GM12891 (cell line): ENCODE measurements around the gene CCR5. TPM values are rescaled to one million over a fixed set of nuclear protein-coding genes. Genes with fewer than 3 reads are reported as not detected.
A peak's percentile ranks its signal among the peaks of the same experiment; 100 is the strongest.
"Not testable (repeated sequence)": the region's sequence is repeated elsewhere in the genome, so short reads cannot be mapped to it uniquely, and the experiment has no call there.

Experiments
- DNase-seq: peaks from one replicate; pipeline ENCODE4 v3.0.0; 2011; ENCODE audit warnings: low spot score; ENCODE audit not compliant: insufficient read length
- FAIRE-seq: peaks from 2 replicates; lab custom pipeline; 2011; peaks lifted over from hg19 to GRCh38; lab: Jason Lieb, UNC
- PAX5 ChIP-seq: IDR thresholded peaks from 2 replicates; pipeline ENCODE4 v1.6.1; 2011; ENCODE audit warnings: low read length, moderate library complexity, mild to moderate bottlenecking; ENCODE audit not compliant: insufficient read depth, severe bottlenecking
- POLR2A ChIP-seq: IDR thresholded peaks from 2 replicates; pipeline ENCODE4 v1.6.1; 2011; ENCODE audit warnings: low read depth, low read length, control low read depth
- POLR2AphosphoS5 ChIP-seq: IDR thresholded peaks from 2 replicates; pipeline ENCODE4 v1.6.1; 2011; ENCODE audit warnings: low read depth, low read length, control low read depth
- POU2F2 ChIP-seq: IDR thresholded peaks from 2 replicates; pipeline ENCODE4 v1.6.1; 2011; ENCODE audit warnings: low read depth, mild to moderate bottlenecking, control low read depth, low read length, moderate library complexity
- SPI1 ChIP-seq: IDR thresholded peaks from 2 replicates; pipeline ENCODE4 v1.6.1; 2011; ENCODE audit warnings: low read depth, low read length, control low read depth
- TAF1 ChIP-seq: IDR thresholded peaks from 2 replicates; pipeline ENCODE4 v1.6.1; 2011; ENCODE audit warnings: low read depth, low read length, control low read depth
- polyA plus RNA-seq: library from polyadenylated mRNA; unstranded; fragments of >200 nt; gene quantifications from one replicate; pipeline ENCODE4 v1.2.1, GENCODE V29; 2012; ENCODE audit warnings: low read depth, missing spikeins, inconsistent platforms; ENCODE audit not compliant: missing spikeins

The CCR5 gene
- 0.08 TPM for polyA plus RNA-seq

DNA sequence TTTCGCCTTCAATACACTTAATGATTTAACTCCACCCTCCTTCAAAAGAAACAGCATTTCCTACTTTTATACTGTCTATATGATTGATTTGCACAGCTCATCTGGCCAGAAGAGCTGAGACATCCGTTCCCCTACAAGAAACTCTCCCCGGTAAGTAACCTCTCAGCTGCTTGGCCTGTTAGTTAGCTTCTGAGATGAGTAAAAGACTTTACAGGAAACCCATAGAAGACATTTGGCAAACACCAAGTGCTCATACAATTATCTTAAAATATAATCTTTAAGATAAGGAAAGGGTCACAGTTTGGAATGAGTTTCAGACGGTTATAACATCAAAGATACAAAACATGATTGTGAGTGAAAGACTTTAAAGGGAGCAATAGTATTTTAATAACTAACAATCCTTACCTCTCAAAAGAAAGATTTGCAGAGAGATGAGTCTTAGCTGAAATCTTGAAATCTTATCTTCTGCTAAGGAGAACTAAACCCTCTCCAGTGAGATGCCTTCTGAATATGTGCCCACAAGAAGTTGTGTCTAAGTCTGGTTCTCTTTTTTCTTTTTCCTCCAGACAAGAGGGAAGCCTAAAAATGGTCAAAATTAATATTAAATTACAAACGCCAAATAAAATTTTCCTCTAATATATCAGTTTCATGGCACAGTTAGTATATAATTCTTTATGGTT lies at the start of gene CCR5:
CCR5 (plus strand) TSS at position 108 of the 680 bp plus-strand sequence. CDS start 1,957 bp downstream, outside the sequence.
- FAIRE-seq (peak; percentile 69), DNase-seq (no peak)
- TF ChIP-seq POLR2AphosphoS5: no peak
- TF ChIP-seq TAF1: no peak
- no peak for TF ChIP-seq POLR2A
- TF ChIP-seq PAX5: no peak
- TF ChIP-seq SPI1: no peak
- no peak for TF ChIP-seq POU2F2

DNA sequence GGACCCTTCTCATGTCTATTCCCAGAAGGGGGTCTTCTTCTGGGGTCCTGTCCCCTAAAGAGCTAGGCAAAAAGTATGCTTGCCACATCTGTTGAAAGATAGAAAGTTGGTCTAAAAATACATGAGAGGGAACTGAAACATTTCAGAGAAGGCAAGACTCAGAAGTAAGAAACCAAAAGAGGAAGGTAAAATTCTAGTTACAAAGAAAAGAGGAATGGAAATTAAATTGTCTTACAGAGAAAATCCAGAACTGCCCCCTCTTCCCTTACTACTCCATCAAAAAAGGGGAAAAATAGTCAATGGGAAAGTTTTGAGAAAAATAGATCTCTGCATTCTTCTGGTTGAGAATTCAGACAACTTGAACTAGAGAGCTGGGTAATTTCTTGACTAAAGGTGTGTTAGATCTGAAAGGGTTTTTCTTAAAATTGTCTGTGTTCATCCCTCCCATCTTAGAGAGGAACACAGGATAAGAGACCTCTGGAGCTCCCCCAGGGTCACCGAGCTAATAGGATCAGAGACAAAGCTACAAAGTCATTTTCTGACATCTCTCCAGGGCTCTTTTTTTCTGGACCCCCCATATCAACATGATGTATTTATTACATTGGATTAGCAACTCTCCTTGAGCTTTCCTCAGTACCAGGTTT lies 49.2 kb upstream of the CCR5 start:
- FAIRE-seq (peak; percentile 88), DNase-seq (no peak)
- TF ChIP-seq SPI1: peak; percentile 93
- TF ChIP-seq TAF1: no peak

DNA sequence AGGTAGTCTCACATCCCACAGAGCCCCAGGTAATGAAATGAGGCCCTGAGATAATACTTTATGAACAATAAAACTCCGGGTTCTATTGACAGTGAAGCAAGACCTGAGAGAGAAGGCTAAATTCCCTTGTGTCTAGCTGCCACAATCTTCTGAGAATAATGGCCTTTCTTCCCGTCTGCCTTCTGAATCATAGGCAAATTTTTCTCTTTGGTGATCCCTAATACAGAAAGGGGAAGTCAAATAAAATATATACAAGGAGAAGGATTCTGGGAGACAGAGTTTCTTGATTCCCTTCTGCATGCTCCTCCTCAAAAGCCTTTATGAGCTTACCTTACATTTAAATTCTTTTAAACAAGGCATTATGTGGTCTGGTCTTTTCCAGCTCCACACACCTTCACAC lies 46.7 kb upstream of the CCR5 start:
- TF ChIP-seq POLR2A: no peak
- TF ChIP-seq SPI1: no peak
- no peak for FAIRE-seq
- DNase-seq: no peak

DNA sequence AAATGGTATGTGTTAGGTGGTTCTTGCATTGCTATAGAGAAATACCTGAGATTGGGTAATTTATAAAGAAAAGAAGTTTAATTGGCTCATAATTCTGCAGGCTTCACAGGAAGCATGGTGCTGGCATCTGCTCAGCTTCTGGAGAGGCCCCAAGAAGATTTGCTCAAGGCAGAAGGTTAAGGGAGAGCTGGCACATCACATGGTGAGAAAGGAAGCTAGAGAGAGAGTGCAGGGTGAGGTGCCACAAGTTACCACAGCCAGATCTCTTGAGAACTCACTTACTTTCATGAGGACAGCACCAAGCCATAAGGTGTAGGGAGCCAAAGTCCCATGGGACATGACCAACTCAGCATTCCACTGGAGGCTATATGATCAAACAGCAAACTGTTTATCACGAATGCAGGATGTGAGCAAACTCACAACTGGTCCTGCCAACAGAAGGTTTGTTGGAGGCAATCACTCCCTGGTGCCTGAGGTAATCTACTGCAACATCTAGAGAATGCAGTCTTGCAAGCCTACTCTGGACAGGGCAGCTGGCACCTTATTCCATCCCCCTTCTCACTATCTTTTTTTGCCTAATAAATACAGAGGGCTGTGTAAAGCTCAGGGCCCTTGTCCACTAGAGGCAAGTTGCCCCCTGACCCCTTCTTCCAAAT lies 45.0 kb upstream of the CCR5 start:
- no peak for TF ChIP-seq TAF1
- TF ChIP-seq POLR2A: no peak
- DNase-seq: no peak
- FAIRE-seq: no peak

DNA sequence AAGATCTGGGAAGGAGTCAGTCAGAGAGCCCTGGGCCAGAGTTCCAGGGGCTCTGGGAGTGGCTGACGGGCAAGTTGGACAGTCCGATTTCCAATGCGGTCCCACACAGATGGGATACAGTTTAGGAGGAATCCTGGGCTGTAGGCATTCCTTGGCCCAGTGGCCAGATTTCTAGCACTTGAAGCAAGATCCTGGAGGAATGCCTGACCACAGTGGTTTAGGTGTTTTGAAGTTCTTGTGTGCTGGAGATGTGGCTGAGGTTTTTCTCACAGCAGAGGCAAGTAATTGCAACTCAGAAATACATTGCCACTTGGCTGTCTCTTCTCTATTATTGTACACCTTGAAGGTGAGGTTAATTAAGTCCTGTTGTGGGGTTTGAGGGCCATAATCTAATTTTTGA lies 40.1 kb upstream of the CCR5 start:
- FAIRE-seq: not testable (repeated sequence)

DNA sequence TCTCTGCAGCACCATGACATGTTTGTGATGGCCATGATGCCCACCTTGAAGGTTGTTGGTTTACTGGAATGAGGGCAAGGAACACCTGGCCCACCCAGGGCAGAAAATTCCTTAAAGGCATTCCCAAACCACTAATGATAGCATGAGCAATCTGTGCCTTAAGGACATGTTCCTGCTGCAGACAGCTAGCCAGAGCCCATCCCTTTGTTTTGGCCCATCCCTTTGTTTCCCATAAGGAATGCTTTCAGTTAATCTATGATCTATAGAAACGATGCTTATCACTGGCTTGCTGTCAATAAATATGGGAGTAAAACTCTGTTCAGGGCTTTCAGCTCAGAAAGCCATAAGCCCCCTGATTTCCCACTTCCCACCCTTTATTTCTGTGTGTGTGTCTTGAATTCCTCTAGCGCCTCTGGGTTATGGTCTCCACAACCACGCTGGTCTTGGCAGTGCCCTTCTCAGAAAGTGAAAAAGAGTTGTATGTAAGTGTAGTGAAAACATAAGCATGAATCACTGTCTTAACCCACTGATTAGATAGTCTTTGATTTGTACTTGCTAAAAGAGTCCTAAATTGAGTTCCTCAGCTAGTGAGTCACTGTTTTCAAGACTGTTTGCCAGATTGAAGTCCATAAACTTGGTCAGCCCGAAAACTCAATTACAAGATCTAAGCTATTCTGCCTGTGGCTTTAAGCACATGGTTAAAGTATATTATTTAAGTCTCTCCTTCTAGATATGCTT lies 35.8 kb upstream of the CCR5 start:
- no peak for DNase-seq
- FAIRE-seq: no peak
- TF ChIP-seq SPI1 (no peak), POLR2A (no peak), PAX5 (no peak), TAF1 (no peak), POLR2AphosphoS5 (no peak), POU2F2 (no peak)

More for the DNA sequence above, 40.1 kb upstream of the CCR5 start:
- DNase-seq: not testable (repeated sequence)

DNA sequence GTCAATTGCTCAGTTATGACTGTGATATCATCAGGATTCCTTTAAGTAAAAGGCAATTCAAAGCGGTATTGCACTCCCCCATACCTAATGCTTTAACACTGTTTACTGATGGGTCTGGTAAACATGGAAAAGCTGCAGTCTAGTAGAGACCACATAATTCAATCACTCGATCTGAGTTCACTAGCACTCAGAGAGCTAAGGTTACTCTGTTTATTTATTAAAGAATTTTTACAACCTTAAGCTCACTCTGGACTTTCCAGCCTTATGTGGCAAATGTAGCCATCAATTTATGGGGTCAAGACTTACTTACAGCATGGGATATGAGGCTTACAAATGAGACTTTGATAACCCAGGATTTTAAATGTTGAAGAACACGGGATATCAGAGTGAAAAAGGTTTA lies 35.2 kb upstream of the CCR5 start:
- DNase-seq: no peak
- TF ChIP-seq POLR2A (no peak), PAX5 (no peak), SPI1 (no peak), POU2F2 (no peak), POLR2AphosphoS5 (no peak), TAF1 (no peak)
- FAIRE-seq: no peak

DNA sequence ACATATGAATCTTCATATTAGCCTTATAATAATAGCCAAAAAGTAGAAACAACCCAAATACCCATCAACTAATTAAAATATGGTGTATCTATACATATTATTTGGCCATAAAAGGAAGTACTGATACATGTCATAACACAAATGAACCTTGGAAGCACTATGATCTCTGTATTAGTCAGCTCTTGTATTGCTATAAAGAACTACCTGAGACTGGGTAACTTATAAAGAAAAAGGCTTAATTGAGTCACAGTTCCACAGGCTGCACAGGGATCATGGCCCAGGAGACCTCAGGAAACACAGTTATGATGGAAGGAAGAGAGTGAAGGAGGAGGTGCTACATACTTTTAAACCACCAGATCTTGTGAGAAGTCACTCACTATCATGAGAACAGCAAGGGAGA lies 32.8 kb upstream of the CCR5 start:
- no peak for DNase-seq
- TF ChIP-seq PAX5 (no peak), POLR2A (no peak), POLR2AphosphoS5 (no peak), SPI1 (no peak), POU2F2 (no peak), TAF1 (no peak)
- FAIRE-seq: no peak

DNA sequence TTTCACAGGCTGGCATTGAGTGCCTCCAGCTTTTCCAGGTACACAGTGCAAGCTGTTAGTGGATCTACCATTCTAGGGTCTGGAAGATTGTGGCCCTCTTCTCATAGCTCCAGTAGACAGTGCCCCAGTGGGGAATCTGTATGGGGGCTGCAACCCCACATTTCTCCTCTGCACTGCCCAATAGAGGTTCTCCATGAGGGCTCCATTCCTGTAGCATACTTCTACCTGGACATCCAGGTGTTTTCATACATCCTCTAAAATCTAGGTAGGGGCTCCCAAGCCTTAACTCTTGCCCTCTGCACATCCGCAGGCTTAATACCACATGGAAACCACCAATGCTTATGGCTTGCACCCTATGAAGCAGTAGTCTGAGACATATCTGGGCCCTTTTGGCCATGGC lies 31.9 kb upstream of the CCR5 start:
- no peak for FAIRE-seq
- TF ChIP-seq TAF1: no peak
- no peak for TF ChIP-seq POLR2AphosphoS5
- TF ChIP-seq POLR2A: no peak
- no peak for TF ChIP-seq SPI1
- no peak for TF ChIP-seq PAX5
- TF ChIP-seq POU2F2: no peak
- DNase-seq: no peak

DNA sequence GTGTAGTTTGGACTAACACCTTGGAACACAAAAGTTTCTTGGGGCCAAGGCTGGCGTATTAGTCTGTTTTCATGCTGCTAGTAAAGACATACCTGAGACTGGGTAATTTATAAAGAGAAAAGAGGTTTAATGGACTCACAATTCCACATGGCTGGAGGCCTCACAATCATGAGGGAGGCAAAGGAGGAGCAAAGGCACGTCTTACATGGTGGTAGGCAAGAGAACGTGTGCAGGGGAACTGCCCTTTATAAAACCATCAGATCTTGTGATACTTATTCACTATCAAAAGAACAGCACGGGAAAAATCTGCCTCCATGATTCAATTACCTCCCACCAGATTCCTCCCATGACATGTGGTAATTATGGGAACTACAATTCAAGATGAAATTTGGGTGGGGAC lies 26.3 kb upstream of the CCR5 start:
- no peak for FAIRE-seq

More for the DNA sequence above, 26.3 kb upstream of the CCR5 start:
- TF ChIP-seq PAX5 (no peak), POLR2AphosphoS5 (no peak), TAF1 (no peak), POLR2A (no peak), POU2F2 (no peak), SPI1 (no peak)
- no peak for DNase-seq
